Measurements from ENCODE around the gene ZNF175.
A peak's percentile ranks its signal among the peaks of the same experiment; 100 is the strongest.
"Not testable (repeated sequence)": the region's sequence is repeated elsewhere in the genome, so short reads cannot be mapped to it uniquely, and the experiment has no call there.

The ZNF175 gene

DNA sequence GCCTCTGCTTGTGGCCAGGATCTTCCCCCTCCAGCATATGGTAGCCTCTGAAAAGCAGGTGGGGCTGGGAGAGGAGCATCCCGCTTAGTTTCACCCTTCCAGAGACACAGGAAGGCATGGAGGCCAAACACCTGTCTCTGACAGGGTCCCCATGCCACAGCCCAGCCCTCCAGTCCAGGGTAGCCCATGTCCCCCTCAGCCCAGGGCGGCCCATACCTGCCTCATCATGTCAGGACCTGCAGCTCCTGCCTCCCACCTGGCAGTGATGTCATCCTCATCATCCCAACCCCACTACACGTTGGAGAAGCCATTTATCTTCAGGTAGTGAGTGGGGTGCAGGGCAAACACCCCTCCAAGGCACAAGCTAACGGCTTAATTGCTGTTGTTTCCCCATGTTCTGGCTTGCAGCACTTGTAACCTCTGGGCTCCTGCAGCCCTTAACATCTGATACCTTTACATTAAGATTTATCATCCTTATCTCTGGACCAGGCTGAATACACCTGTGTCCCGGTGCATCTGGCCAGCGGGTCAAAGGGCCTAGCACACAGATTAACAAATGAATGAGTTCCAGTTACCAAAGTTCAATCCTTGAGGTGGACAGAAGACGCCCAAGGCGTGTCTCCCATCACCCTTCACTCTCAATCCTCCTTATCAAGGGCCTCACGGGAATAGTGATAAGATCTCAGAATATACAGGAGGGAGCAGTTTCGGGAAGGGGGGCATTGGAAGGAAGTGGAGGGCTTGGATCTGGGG lies 22.2 kb downstream of the ZNF175 start:
- no peak for DNase-seq

GRCh38 chr19:51593969-51594773 lies 23.1 kb downstream of the ZNF175 start:
- peak; percentile 95 to 97 for DNase-seq

DNA sequence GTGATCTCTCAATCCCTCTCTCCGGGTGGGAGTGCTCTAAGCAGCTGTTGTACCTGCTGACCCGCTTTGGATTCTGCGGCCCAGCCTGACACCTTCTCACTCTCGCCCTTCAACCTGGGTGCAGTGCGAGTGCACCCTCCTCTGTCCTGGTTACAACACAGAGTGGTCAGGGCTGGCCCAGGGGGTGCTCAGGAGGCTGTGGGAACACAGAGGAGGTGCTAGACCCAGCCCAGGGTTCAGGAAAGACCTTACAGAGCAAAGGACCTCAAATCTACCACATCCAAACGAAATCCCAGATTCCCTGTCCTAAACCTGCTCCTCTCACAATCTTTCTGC lies 23.7 kb downstream of the ZNF175 start:
- DNase-seq, result no peak

DNA sequence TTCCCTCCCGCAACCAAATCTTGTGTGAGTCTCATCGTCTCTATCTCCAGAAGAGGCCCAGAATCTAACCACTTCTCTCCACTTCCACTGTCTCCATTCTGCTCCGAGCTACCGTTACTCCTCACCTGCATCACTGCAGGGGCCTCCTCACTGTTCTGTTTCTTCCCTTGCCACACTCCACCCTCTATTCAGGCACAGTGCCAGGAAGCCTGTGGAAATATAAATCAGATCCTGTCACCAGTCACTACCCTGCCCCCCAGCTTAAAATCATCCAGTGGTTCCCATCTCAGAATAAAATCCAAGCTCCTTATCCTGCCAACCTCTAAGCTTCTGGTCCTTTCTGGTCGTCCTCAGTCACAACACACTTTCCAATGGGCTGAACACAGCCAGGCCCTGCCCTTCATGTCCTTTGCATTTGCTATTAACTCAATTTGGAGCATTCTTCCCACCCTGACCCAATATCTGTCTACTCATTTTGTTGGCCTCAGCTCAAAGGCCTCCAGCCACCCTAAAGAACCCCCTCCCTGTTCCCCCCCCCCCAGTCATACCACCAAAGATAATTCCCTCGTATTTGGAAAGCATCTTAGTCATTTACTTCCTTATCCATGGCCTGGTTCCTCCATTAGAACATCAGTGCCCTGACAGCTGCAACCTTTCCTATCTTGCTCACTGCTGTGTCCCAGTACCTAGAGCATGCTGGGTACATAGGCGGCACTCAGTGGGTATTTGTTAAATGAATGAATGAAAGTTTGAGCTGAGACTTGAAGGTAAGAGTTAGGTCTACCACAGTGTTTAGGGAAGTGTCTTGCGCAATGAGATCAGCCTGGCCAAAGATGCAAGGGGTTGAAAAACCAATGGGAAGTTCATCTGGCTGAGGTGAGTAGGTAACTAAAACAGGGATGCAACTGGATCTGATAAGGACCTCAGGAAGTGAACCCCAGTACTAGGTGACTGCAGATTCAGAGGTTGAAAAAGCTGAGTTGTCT lies 24.4 kb downstream of the ZNF175 start:
- no peak for DNase-seq

- no peak for DNase-seq
Measured at GRCh38 chr19:51598159-51598915, 27.3 kb downstream of the ZNF175 start.

GRCh38 chr19:51599084-51599483 lies 28.0 kb downstream of the ZNF175 start:
- no peak for DNase-seq

DNA sequence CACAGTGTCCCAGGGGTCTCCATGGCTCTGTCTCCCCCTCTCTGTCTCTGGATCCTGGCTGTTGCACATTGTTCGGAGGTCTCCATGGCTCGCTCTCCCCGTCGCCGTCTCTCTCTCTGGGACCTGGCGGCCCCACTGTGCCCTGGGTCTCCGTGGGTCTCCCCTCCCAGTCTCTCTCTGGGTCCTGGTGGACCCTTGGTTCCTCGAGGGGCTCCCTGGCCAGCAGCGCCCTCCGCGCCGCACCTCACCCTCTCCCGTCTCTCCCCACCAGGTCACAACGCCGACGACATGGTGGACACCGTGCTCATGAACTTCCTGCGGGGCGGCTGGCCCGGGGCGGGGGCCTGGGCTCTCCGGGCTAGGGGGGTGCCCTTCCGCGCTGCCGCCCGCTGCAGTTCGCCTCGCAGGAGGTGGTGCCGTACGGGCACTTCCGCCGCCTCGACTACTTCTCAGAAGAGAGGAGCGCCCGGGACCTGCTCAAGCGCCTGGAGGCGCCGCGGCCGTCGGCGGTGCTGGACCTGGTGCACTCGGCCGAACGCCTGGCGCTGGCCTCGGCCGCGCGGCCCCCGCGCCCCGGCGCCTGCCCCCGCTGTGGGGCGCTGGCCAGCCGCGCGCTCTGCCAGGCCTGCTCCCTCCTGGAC lies 30.0 kb downstream of the ZNF175 start:
- DNase-seq, result no peak

- no peak for DNase-seq
Measured at GRCh38 chr19:51602189-51602854, 31.2 kb downstream of the ZNF175 start.

DNA sequence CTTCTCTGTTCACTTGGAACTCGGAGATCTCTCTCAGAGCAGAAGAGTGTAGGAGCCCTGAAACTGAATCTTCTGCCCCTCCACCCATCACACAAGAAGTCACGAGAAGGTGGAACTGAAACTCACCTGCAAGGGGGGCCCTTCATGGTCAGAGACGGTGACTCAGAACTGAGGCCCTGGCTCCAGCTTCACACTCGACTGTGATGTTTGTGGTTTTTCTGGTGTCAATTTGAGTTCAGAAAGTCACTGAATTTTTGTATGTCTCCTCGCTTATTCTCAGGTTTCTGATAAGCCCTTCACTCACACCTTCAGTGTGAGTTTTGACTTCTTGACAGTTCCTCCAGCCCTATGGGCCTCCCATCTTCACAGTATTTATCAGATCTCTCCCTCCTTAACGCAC lies 36.0 kb downstream of the ZNF175 start:
- peak; percentile 32 to 51 for DNase-seq

GRCh38 chr19:51607920-51608562 lies 37.0 kb downstream of the ZNF175 start:
- peak; percentile 81 to 86 for DNase-seq

DNA sequence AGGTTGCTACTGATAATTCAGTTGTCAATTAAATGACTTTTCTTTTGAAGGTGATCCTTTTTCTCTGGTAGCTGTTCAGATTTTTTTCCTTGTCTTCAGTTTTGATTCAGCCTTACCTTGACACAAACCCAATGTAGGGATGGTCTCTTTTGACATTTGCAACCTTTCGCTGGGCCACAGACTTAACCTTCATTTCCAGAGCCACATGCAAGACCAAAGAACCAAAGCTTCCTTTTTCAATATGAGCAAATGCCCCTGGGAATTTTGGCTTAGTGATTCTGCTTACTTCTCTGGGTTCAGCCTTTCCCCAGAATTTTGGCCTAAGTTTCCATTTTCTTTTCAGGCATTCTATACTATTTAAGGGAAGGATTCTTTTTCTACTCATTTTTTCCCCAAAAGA lies 39.5 kb downstream of the ZNF175 start:
- no peak for DNase-seq

GRCh38 chr19:51614789-51615188 lies 43.7 kb downstream of the ZNF175 start:
- no peak for DNase-seq

- DNase-seq, result no peak
Measured at GRCh38 chr19:51615991-51616390, 44.9 kb downstream of the ZNF175 start.

GRCh38 chr19:51621178-51621577 lies 50.1 kb downstream of the ZNF175 start:
- DNase-seq, result no peak

DNA sequence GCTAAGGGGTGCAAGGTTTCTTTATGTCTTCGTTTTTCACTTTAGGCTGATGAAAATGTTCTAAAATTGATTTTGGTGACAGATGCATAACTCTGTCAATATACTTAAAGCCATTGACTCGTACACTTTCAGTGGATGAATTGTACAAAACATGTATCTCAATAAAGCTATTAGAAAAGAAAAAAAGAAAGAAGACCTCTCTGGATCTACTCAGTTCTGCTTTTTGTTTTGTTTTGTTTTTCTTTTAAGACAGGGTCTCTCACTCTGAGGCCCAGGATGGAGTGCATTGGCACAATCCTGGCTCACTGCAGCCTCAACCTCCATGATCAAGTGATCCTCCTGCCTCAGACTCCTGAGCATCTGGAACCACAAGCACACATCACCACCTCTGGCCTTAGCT lies 55.6 kb downstream of the ZNF175 start:
- no peak for DNase-seq

DNA sequence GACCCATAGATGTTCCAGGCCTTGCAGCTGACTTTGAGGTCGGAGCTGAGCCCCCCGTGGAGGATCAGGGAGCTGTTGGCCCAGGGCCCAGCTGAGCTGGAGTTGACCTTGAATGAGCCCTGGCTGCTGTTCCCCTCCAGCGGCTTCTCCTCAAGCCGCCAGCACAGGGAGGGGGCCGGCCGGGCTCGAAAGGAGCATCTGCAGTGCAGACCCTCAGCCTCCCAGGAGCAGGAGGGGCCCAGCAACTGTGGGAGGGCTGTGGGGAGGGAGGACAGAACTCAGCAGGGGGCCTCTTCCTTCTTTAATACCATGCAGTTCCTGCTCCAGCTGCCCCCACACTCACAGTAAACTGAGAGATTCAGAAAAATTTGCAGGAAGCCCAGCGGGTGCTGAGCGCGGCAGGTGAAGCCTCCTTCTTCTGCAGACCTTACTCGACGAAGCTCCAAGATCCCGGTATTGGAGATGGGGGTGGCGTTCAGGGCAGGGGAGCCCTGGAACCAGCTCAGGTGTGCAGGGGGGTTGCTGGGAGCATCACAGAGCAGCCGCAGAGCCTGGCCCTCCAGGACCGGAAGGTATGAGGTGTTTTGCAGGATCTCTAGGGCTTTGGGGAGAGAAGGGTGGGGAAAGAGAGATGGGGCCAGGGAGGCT lies 56.5 kb downstream of the ZNF175 start:
- no peak for DNase-seq

DNA sequence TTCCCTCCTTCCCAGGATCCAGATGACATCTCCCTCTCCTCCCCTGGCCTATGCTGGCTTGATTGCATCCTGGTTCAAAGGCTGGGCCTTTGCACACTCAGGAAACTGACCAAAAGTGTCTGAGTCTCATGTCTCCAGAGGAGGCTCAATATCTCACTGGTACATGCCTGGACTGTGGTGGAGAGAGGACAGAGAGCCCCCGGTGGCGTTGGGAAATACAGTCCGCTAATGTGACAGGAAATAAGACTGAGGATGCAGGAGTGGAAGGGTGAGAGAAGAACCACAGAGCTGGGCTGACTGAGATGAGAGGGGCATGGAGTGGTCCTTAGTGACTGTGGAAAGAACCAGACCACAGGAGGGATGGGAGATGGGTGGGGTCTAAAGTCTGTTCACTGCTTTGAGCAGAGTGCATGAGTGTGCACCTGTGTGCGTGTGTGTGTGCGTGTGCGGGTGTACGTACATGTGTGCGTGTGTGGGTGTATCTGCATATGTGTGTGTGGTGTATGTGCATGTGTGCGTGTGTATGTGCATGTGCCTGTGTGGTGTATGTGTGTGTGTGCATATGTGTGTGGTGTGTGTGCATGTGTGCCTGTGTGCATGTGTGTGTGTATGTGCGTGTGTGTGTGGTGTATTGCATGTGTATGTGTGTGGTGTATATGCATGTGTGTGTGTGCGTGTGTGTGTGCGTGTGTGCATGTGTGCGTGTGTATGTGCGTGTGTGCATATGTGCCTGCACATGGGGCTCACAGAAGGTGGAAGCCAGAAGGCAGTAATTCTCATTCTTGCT lies 57.3 kb downstream of the ZNF175 start:
- no peak for DNase-seq

GRCh38 chr19:51630315-51630714 lies 59.2 kb downstream of the ZNF175 start, which contains the start of gene SIGLEC5:
TSS of gene SIGLEC5 (minus strand) at chr19:51630401. CDS start at chr19:51630335, 66 bp downstream.
- not testable (repeated sequence) for DNase-seq

DNA sequence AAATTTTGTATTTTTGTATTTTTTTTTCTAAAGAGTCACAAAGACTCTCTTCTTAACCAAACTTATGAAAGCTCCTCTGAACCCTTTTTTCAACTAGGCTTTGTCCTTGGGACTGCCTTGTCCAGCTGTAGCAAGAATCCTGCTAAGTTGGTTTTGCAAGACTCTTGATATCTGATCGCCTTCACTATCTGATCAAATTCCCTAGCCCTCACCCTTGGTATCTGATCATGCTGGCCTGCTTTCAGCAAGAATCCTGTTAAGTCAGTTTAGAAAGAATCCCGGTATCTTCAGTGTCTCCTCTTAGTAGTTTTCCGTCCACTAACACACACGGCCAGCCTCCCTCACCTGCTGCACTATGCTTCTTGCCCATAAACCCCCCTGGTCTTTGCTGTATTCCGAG lies 61.0 kb downstream of the ZNF175 start:
- no peak for DNase-seq

Data from activated CD4-positive, alpha-beta T cell treated with anti-CD3 and anti-CD28 coated beads, Interleukin-2, amount 50 U/mL, for 48 hours (primary cell).